Upper lobe of left lung (tissue), 4 donors: Measurements from ENCODE around the gene SNRPN.

Experiments used
- POLR2A ChIP-seq, 4 donors: fragments of 450-650 bp; IDR thresholded peaks; one replicate each; pipeline ENCODE4 v1.5.1; 2016 to 2017; ENCODE audit warnings: antibody characterized with exemption in 4 of 4, mild to moderate bottlenecking in 2 of 4
- POLR2AphosphoS5 ChIP-seq, 2 donors: sonication (generic); formaldehyde crosslinking; IDR thresholded peaks; one replicate each; pipeline ENCODE4 v1.5.1; 2017; ENCODE audit warnings: antibody characterized with exemption in 2 of 2
- TF ChIP-seq, protein P1 (sequence below), 6 experiments: fragments of 450-650 bp in 4 of 6; fragments of 200-600 bp in 2 of 6; sonication (generic) in 2 of 6; IDR thresholded peaks; one replicate each; pipeline ENCODE4 v1.5.1; 2016 to 2019; ENCODE audit warnings: antibody characterized with exemption in 6 of 6

DNA sequence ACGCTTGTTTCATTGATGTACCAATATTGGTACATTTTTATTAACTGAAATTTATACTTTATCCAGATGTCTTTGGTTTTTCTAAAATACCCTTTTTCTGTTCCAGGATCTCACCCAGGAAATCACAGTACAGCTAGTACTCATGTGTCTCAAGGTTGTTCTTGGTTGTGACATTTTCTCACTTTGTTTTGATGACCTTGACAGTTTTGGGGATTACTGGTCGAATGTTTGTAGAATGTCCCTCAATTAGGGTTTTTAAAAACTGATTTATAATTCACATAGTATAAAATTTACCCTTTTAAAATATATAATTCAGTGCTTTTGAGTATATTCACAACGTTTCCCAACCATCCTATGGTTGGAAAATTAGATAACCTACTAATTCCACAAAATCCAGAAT, 6.3 kb upstream of the SNRPN start:
- TF ChIP-seq, protein P1, sequence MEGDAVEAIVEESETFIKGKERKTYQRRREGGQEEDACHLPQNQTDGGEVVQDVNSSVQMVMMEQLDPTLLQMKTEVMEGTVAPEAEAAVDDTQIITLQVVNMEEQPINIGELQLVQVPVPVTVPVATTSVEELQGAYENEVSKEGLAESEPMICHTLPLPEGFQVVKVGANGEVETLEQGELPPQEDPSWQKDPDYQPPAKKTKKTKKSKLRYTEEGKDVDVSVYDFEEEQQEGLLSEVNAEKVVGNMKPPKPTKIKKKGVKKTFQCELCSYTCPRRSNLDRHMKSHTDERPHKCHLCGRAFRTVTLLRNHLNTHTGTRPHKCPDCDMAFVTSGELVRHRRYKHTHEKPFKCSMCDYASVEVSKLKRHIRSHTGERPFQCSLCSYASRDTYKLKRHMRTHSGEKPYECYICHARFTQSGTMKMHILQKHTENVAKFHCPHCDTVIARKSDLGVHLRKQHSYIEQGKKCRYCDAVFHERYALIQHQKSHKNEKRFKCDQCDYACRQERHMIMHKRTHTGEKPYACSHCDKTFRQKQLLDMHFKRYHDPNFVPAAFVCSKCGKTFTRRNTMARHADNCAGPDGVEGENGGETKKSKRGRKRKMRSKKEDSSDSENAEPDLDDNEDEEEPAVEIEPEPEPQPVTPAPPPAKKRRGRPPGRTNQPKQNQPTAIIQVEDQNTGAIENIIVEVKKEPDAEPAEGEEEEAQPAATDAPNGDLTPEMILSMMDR (IDR thresholded peaks at IDR 0.05): no peak
- no peak for TF ChIP-seq POLR2AphosphoS5 (IDR thresholded peaks at IDR 0.05)
- no peak for TF ChIP-seq POLR2A (IDR thresholded peaks at IDR 0.05)
